Measurements from ENCODE around the gene THOC7. TPM values are rescaled to one million over a fixed set of nuclear protein-coding genes. Genes with fewer than 3 reads are reported as not detected.

THOC7 gene
- total and polyA plus RNA-seq, 5 donors from 2014 or later: 37.3 to 96.7 (median 75.6) TPM

Other genes starting within 250 kb of the THOC7 start
- gene SNTN, start 211.1 kb downstream of the THOC7 start, total RNA-seq: not detected
- not detected for gene SNTN, start 211.1 kb downstream of the THOC7 start, polyA plus RNA-seq
- not detected for gene C3orf49, start 44.5 kb downstream of the THOC7 start, total RNA-seq
- not detected for gene C3orf49, start 44.5 kb downstream of the THOC7 start, polyA plus RNA-seq
- 249 TPM for gene ATXN7, start 62 bp upstream of the THOC7 start, total RNA-seq
- gene ATXN7, start 62 bp upstream of the THOC7 start, polyA plus RNA-seq: 10 to 100 TPM; 20.0 to 28.7 (median 23.4) TPM
- gene SCAANT1, start 48.6 kb upstream of the THOC7 start, total RNA-seq: 4.7 TPM
- gene SCAANT1, start 48.6 kb upstream of the THOC7 start, polyA plus RNA-seq: not detected
- gene PSMD6, start 159.7 kb upstream of the THOC7 start, total RNA-seq: 86.7 TPM
- 100 to 1,000 TPM; 119 to 139 (median 124) TPM for gene PSMD6, start 159.7 kb upstream of the THOC7 start, polyA plus RNA-seq

Data from CD4-positive, CD25-positive, alpha-beta regulatory T cell (primary cell).